Astrocyte (in vitro differentiated cells and primary cell): ENCODE data around the gene IMMP2L.

ENCODE experiments used
- EZH2 ChIP-seq: IDR thresholded peaks from 2 replicates; pipeline ENCODE4 v1.6.1; 2012; ENCODE audit warnings: mild to moderate bottlenecking, low read length, inconsistent platforms; ENCODE audit not compliant: insufficient read depth
- TF ChIP-seq, protein P1 (sequence below): IDR thresholded peaks from 2 replicates; pipeline ENCODE4 v1.5.1; 2011; ENCODE audit warnings: low read depth, mild to moderate bottlenecking, inconsistent platforms, low read length, moderate library complexity; ENCODE audit not compliant: insufficient read depth

GRCh38 chr7:111162692-111163091 lies 399.6 kb downstream of the IMMP2L start:
- TF ChIP-seq, protein P1, sequence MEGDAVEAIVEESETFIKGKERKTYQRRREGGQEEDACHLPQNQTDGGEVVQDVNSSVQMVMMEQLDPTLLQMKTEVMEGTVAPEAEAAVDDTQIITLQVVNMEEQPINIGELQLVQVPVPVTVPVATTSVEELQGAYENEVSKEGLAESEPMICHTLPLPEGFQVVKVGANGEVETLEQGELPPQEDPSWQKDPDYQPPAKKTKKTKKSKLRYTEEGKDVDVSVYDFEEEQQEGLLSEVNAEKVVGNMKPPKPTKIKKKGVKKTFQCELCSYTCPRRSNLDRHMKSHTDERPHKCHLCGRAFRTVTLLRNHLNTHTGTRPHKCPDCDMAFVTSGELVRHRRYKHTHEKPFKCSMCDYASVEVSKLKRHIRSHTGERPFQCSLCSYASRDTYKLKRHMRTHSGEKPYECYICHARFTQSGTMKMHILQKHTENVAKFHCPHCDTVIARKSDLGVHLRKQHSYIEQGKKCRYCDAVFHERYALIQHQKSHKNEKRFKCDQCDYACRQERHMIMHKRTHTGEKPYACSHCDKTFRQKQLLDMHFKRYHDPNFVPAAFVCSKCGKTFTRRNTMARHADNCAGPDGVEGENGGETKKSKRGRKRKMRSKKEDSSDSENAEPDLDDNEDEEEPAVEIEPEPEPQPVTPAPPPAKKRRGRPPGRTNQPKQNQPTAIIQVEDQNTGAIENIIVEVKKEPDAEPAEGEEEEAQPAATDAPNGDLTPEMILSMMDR, result no peak
- TF ChIP-seq EZH2, result no peak
